ENCODE data around the gene FOXN1. TPM values are rescaled to one million over a fixed set of nuclear protein-coding genes. Genes with fewer than 3 reads are reported as not detected.
"Not testable (repeated sequence)": the region's sequence is repeated elsewhere in the genome, so short reads cannot be mapped to it uniquely, and the experiment has no call there.

The FOXN1 gene
- not detected for total RNA-seq (ENCODE audit: insufficient read depth, low replicate concordance)

- DNase-seq (ENCODE audit: low spot score): no peak
Observed at GRCh38 chr17:28505986-28506665, at the start of gene FOXN1. FOXN1 (plus strand) TSS chr17:28506348; CDS start chr17:28523970, 17,622 bp downstream.

GRCh38 chr17:28457890-28458289 lies 48.3 kb upstream of the FOXN1 start:
- no peak for DNase-seq (ENCODE audit: low spot score)

- DNase-seq (ENCODE audit: low spot score): not testable (repeated sequence)
Observed at GRCh38 chr17:28458881-28459280, 47.3 kb upstream of the FOXN1 start.

GRCh38 chr17:28460901-28461300 lies 45.2 kb upstream of the FOXN1 start:
- no peak for DNase-seq (ENCODE audit: low spot score)

- no peak for DNase-seq (ENCODE audit: low spot score)
Observed at GRCh38 chr17:28466001-28466400, 40.1 kb upstream of the FOXN1 start.

GRCh38 chr17:28466521-28467048 lies 39.6 kb upstream of the FOXN1 start:
- DNase-seq (ENCODE audit: low spot score): no peak

- no peak for DNase-seq (ENCODE audit: low spot score)
Observed at GRCh38 chr17:28467456-28468025, 38.6 kb upstream of the FOXN1 start.

GRCh38 chr17:28468033-28468735 lies 38.0 kb upstream of the FOXN1 start:
- DNase-seq (ENCODE audit: low spot score): not testable (repeated sequence)

- DNase-seq (ENCODE audit: low spot score): no peak
Observed at GRCh38 chr17:28468781-28469180, 37.4 kb upstream of the FOXN1 start.

- no peak for DNase-seq (ENCODE audit: low spot score)
Observed at GRCh38 chr17:28469376-28469775, 36.8 kb upstream of the FOXN1 start.

- DNase-seq (ENCODE audit: low spot score): no peak
Observed at GRCh38 chr17:28470266-28470913, 35.8 kb upstream of the FOXN1 start.

- DNase-seq (ENCODE audit: low spot score): no peak
Observed at GRCh38 chr17:28470914-28471366, 35.2 kb upstream of the FOXN1 start.

- no peak for DNase-seq (ENCODE audit: low spot score)
Observed at GRCh38 chr17:28471531-28472342, 34.4 kb upstream of the FOXN1 start.

- no peak for DNase-seq (ENCODE audit: low spot score)
Observed at GRCh38 chr17:28472871-28473497, 33.2 kb upstream of the FOXN1 start.

- no peak for DNase-seq (ENCODE audit: low spot score)
Observed at GRCh38 chr17:28473542-28473941, 32.6 kb upstream of the FOXN1 start, which contains the start of gene SLC13A2. SLC13A2 (plus strand) TSS chr17:28473644; CDS start chr17:28473713, 69 bp downstream.

- DNase-seq (ENCODE audit: low spot score): no peak
Observed at GRCh38 chr17:28474111-28474531, 32.0 kb upstream of the FOXN1 start.

- DNase-seq (ENCODE audit: low spot score): no peak
Observed at GRCh38 chr17:28475151-28475900, 30.8 kb upstream of the FOXN1 start.

GRCh38 chr17:28476076-28476865 lies 29.9 kb upstream of the FOXN1 start:
- DNase-seq (ENCODE audit: low spot score): no peak

GRCh38 chr17:28477928-28478327 lies 28.2 kb upstream of the FOXN1 start:
- DNase-seq (ENCODE audit: low spot score): no peak
